ENCODE results near the gene LEAP2. TPM values are rescaled to one million over a fixed set of nuclear protein-coding genes. Genes with fewer than 3 reads are reported as not detected.
A peak's percentile ranks its signal among the peaks of the same experiment; 100 is the strongest.

The LEAP2 gene
- total RNA-seq, 1 donor from 2014 or later: 3.1 TPM

DNA sequence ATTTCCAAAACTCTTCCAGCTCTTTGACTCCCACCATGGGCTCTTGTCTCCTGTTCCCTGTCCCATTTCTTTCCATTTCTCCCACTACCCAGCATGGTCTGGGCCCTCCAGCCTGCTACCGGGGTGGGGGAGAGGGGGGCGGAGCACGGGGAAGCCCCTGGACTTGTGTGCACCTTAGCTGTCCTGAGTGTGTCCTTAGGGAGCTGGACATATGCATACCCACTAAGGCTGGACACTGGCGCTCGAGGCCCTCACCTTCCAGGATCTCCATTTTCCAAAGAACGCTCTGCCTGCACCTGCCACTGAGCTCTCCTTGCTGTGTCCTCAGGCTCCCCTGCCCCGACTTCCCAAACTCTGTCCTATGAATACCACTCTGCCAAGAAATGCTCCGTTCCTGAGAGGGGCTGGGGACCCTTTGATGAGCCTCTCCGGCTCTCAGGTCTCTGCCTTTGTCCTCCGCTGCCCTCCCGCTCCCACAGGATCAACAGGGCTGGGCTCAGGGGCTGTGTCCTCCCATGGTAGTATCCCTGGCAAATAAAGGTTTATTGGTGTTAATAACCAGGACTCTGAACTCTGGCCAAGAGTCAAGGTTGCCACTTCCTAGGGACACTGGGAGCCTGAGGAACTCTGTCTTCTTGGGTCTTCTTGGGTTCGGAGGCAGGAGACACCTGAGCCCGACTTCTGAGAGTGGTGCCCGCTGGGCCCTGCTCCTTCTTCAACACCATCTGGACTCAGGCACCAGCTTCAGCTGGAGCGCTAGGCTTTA lies 42.2 kb upstream of the LEAP2 start:
- no peak for DNase-seq (ENCODE audit: low read depth, low spot score)
- Mint-ChIP-seq H3K36me3 (ENCODE audit: low read depth) (no peaks in the 10 kb centered on the region), H3K4me3 (peak overlapping the region; percentile 81), H3K27me3 (ENCODE audit: low read depth) (peaks cover 58% of the 10 kb centered on the region), H3K4me1 (peaks cover 16% of the 10 kb centered on the region), H3K27ac (ENCODE audit: unreplicated experiment) (no peak overlapping the region), H3K9me3 (no peaks in the 10 kb centered on the region)
- TF ChIP-seq, protein P1, sequence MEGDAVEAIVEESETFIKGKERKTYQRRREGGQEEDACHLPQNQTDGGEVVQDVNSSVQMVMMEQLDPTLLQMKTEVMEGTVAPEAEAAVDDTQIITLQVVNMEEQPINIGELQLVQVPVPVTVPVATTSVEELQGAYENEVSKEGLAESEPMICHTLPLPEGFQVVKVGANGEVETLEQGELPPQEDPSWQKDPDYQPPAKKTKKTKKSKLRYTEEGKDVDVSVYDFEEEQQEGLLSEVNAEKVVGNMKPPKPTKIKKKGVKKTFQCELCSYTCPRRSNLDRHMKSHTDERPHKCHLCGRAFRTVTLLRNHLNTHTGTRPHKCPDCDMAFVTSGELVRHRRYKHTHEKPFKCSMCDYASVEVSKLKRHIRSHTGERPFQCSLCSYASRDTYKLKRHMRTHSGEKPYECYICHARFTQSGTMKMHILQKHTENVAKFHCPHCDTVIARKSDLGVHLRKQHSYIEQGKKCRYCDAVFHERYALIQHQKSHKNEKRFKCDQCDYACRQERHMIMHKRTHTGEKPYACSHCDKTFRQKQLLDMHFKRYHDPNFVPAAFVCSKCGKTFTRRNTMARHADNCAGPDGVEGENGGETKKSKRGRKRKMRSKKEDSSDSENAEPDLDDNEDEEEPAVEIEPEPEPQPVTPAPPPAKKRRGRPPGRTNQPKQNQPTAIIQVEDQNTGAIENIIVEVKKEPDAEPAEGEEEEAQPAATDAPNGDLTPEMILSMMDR (conservative IDR thresholded peaks at IDR 0.05): no peak

GRCh38 chr5:132832612-132833011 lies 40.9 kb upstream of the LEAP2 start:
- Mint-ChIP-seq H3K36me3 (ENCODE audit: low read depth) (no peaks in the 10 kb centered on the region), H3K27me3 (ENCODE audit: low read depth) (peaks cover 44% of the 10 kb centered on the region), H3K4me1 (peaks cover 12% of the 10 kb centered on the region), H3K9me3 (no peaks in the 10 kb centered on the region), H3K4me3 (peak overlapping the region; percentile 61), H3K27ac (ENCODE audit: unreplicated experiment) (peak overlapping the region; percentile 7)
- TF ChIP-seq, protein P1 (conservative IDR thresholded peaks at IDR 0.05): no peak
- DNase-seq (ENCODE audit: low read depth, low spot score): no peak

DNA sequence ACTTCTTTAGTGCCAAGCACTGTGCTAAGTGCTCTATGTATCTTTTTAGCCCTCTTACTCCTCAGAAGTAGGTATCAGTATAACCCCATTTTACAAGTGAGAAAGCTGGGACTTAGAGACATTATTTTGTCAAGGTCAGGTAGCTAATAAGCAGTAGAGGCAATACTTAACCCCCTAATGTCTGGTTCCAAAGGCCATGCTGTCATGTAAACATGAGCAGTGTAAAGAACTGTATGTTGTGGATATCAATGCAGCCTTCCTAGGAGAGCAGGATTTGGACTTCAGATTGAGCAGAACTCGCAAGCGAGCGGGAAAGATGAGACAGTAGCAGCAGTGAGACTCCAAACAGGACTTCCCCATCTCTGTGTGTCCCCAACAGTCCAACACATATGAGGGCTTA lies 39.4 kb upstream of the LEAP2 start:
- H3K36me3 Mint-ChIP-seq (ENCODE audit: low read depth): no peaks in the 10 kb centered on the region
- H3K9me3 Mint-ChIP-seq: no peaks in the 10 kb centered on the region
- no peak overlapping the region for H3K27ac Mint-ChIP-seq (ENCODE audit: unreplicated experiment)
- H3K27me3 Mint-ChIP-seq (ENCODE audit: low read depth): peaks cover 30% of the 10 kb centered on the region
- TF ChIP-seq, protein P1 (conservative IDR thresholded peaks at IDR 0.05): no peak
- H3K4me3 Mint-ChIP-seq: no peak overlapping the region
- peaks cover 10% of the 10 kb centered on the region for H3K4me1 Mint-ChIP-seq
- no peak for DNase-seq (ENCODE audit: low read depth, low spot score)

GRCh38 chr5:132836852-132837251 lies 36.6 kb upstream of the LEAP2 start:
- peaks cover 10% of the 10 kb centered on the region for H3K27me3 Mint-ChIP-seq (ENCODE audit: low read depth)
- H3K27ac Mint-ChIP-seq (ENCODE audit: unreplicated experiment): no peak overlapping the region
- TF ChIP-seq, protein P1 (conservative IDR thresholded peaks at IDR 0.05): no peak
- no peaks in the 10 kb centered on the region for H3K9me3 Mint-ChIP-seq
- H3K4me3 Mint-ChIP-seq: no peak overlapping the region
- H3K4me1 Mint-ChIP-seq: peaks cover 7% of the 10 kb centered on the region
- DNase-seq (ENCODE audit: low read depth, low spot score): no peak
- H3K36me3 Mint-ChIP-seq (ENCODE audit: low read depth): no peaks in the 10 kb centered on the region

- Mint-ChIP-seq H3K27me3 (ENCODE audit: low read depth) (peaks cover 6% of the 10 kb centered on the region), H3K27ac (ENCODE audit: unreplicated experiment) (no peak overlapping the region), H3K4me3 (no peak overlapping the region), H3K36me3 (ENCODE audit: low read depth) (no peaks in the 10 kb centered on the region), H3K9me3 (no peaks in the 10 kb centered on the region), H3K4me1 (peaks cover 7% of the 10 kb centered on the region)
- TF ChIP-seq, protein P1 (conservative IDR thresholded peaks at IDR 0.05): no peak
- no peak for DNase-seq (ENCODE audit: low read depth, low spot score)
Observed at GRCh38 chr5:132837868-132838267, 35.6 kb upstream of the LEAP2 start.
